ENCODE measurements around the gene FAM83F.

The FAM83F gene

GRCh38 chr22:40051322-40051721, 56.6 kb downstream of the FAM83F start:
- DNase-seq (ENCODE audit: low read depth), result no peak
- H3K4me3 ChIP-seq (ENCODE audit: low read depth, low read length), result no peak overlapping the region
- TF ChIP-seq CTCF (IDR thresholded peaks at IDR 0.05; ENCODE audit: control insufficient read depth, extremely low read depth, insufficient read depth), result no peak

GRCh38 chr22:40053460-40053859, 58.7 kb downstream of the FAM83F start:
- H3K4me3 ChIP-seq (ENCODE audit: low read depth, low read length), result no peak overlapping the region
- no peak for TF ChIP-seq CTCF (IDR thresholded peaks at IDR 0.05; ENCODE audit: control insufficient read depth, extremely low read depth, insufficient read depth)
- DNase-seq (ENCODE audit: low read depth), result no peak

- no peak overlapping the region for H3K4me3 ChIP-seq (ENCODE audit: low read depth, low read length)
- no peak for DNase-seq (ENCODE audit: low read depth)
- no peak for TF ChIP-seq CTCF (IDR thresholded peaks at IDR 0.05; ENCODE audit: control insufficient read depth, extremely low read depth, insufficient read depth)
Measured at GRCh38 chr22:40054486-40054885, 59.7 kb downstream of the FAM83F start.

DNA sequence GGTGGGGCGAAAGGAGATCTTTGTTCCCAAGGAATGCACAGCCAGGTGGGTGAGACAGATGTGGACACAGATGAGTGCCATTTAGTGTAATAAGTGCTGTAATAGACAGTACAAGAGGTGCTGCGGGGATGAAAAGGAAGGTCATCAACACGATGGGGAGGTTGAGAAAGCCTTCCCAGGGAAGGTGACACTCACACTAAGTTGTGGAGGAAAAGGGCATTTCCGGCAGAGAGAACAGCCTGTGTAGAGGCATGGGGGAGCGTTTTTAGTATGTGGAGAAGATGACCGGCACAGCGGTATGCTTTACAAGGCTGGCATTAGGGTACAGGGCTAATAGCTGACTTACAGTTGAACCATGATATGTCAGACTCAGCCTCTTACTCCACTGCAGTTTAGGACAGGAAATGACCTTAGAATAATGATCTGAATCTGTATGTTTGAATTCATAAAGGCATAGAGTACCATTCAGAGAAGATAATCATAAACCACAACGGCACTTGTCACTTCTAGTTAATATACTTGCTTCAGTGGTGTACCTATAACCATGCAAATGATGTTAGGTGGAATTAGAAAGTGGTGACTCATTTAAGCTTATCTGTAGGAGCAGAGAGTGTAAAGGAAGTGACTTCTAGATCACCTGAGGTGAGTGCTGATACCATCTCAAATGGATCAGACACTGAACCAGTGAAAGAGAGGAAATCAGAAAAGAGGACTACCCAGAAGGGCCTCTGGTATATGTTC, 60.6 kb downstream of the FAM83F start:
- no peak for DNase-seq (ENCODE audit: low read depth)
- TF ChIP-seq CTCF (IDR thresholded peaks at IDR 0.05; ENCODE audit: control insufficient read depth, extremely low read depth, insufficient read depth), result no peak
- H3K4me3 ChIP-seq (ENCODE audit: low read depth, low read length), result no peak overlapping the region

DNA sequence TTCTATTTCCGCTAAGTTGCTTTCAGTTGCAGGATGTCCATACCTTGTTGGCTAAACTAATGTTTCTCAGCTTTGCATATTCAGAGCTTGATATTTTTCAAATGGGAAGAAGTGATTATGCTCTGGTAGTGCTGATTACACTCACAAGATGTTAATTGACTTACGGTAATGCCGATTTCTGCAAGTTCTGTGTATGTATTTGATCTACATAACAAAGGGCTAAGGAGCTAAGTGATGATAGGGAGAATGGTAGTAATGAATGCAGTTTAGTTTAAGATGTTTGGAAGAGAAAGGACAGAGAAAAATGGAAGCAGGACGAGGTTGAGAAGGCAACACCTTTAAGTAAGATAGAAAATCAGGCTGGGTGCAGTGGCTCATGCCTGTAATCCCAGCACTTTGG, 61.4 kb downstream of the FAM83F start:
- TF ChIP-seq CTCF (IDR thresholded peaks at IDR 0.05; ENCODE audit: control insufficient read depth, extremely low read depth, insufficient read depth), result no peak
- DNase-seq (ENCODE audit: low read depth), result no peak
- no peak overlapping the region for H3K4me3 ChIP-seq (ENCODE audit: low read depth, low read length)

- TF ChIP-seq CTCF (IDR thresholded peaks at IDR 0.05; ENCODE audit: control insufficient read depth, extremely low read depth, insufficient read depth), result no peak
- no peak for DNase-seq (ENCODE audit: low read depth)
- no peak overlapping the region for H3K4me3 ChIP-seq (ENCODE audit: low read depth, low read length)
Measured at GRCh38 chr22:40056559-40056958, 61.8 kb downstream of the FAM83F start.

GRCh38 chr22:40057652-40058051, 62.9 kb downstream of the FAM83F start:
- no peak for DNase-seq (ENCODE audit: low read depth)
- H3K4me3 ChIP-seq (ENCODE audit: low read depth, low read length), result no peak overlapping the region
- no peak for TF ChIP-seq CTCF (IDR thresholded peaks at IDR 0.05; ENCODE audit: control insufficient read depth, extremely low read depth, insufficient read depth)

Measured in LNCaP clone FGC (cell line).